SK-N-MC (cell line): ENCODE results near the gene CTNNA1.

Source experiments
- EZH2 ChIP-seq: fragments of 200-600 bp; sonication (generic); IDR thresholded peaks from one replicate; pipeline ENCODE4 v1.6.1; 2017; ENCODE audit warnings: antibody characterized with exemption
- FOXP2 ChIP-seq: optimal IDR thresholded peaks from 2 replicates; pipeline ENCODE3; 2011; ENCODE audit warnings: mild to moderate bottlenecking, moderate library complexity; ENCODE audit not compliant: insufficient read depth; ENCODE audit errors: extremely low read length, control extremely low read depth
- POLR2AphosphoS5 ChIP-seq: IDR thresholded peaks from 2 replicates; pipeline ENCODE4 v1.6.1; 2012; ENCODE audit warnings: mild to moderate bottlenecking, low read depth, low read length, borderline replicate concordance

DNA sequence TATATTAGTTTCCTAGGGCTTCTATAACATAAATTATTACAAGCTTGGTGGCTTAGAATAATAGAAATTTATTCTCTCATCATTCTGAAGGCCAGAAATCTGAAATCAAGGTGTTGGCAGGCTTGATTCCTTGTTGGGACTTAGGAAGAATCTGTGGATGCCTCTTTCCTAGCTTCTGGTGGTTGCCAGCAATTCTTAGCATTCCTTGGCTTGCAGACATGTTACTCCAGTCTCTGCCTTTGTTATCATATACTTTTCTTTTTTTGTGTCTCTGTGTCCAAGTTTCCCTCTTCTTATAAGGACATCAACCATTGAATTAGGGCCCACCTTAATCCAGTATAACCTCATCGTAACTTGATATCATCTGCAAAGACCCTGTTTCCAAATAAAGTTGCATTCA, 31.4 kb downstream of the CTNNA1 start:
- TF ChIP-seq EZH2 (no peak), POLR2AphosphoS5 (no peak), FOXP2 (no peak)
